GM20000 (cell line): ENCODE results near the gene PHLDB2.

Experiments used
- DNase-seq: peaks from one replicate; pipeline ENCODE4 v3.0.0; 2012; ENCODE audit warnings: low spot score
- TF ChIP-seq, protein P1 (sequence below): IDR thresholded peaks from 2 replicates; pipeline ENCODE4 v1.5.1; 2012; ENCODE audit warnings: mild to moderate bottlenecking, control low read depth; ENCODE audit errors: extremely low read depth, missing control alignments

PHLDB2 gene

DNA sequence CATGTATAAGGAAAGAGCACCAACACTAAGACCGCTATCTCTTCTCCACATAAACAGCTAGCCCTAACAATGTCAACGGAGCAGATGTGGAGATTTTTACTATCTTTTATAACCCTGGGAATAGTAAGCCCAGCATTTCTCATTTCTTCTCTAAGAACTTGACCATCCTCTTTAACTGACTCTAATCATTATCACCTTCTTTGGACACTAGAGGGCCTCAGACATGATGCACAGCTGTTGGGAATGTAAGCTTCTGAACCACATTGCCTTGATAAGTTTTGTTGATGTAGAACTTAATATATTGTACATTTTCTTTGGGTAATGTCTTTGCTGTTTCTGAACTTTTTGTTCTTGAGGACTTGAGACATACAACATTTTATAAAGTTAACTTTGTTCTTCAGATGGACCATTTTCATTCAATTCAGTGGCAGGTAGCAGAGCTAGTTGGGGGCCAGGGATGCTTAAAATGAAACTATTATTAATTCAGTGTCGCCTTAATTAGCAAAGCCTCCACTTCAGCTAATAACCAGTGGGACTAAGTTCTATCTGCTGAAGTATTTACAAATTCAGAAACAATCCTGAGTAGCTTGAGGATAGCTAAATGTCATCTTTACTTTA, 130.1 kb downstream of the PHLDB2 start:
- DNase-seq = peak; percentile 30
- TF ChIP-seq, protein P1, sequence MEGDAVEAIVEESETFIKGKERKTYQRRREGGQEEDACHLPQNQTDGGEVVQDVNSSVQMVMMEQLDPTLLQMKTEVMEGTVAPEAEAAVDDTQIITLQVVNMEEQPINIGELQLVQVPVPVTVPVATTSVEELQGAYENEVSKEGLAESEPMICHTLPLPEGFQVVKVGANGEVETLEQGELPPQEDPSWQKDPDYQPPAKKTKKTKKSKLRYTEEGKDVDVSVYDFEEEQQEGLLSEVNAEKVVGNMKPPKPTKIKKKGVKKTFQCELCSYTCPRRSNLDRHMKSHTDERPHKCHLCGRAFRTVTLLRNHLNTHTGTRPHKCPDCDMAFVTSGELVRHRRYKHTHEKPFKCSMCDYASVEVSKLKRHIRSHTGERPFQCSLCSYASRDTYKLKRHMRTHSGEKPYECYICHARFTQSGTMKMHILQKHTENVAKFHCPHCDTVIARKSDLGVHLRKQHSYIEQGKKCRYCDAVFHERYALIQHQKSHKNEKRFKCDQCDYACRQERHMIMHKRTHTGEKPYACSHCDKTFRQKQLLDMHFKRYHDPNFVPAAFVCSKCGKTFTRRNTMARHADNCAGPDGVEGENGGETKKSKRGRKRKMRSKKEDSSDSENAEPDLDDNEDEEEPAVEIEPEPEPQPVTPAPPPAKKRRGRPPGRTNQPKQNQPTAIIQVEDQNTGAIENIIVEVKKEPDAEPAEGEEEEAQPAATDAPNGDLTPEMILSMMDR = peak; percentile 53

DNA sequence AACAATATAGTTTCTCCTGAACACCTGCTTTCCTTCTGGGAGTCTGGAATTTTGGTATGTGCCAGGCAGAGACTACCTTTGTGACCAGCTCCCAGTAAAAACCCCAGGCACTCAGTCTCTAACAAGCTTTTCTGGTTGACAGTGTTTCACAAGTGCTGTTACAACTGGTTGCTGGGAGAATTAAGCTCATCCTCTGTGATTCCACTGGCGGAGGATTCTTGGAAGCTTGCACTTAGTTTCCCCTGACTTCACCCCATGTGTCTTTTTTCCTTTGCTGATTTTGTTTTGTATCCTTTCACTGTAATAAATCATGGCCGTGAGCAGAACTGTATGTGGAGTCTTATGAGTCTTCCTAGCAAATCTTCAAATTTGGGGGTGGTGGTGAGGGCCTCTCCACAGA, 134.0 kb downstream of the PHLDB2 start:
- DNase-seq = no peak
- TF ChIP-seq, protein P1 = no peak

DNA sequence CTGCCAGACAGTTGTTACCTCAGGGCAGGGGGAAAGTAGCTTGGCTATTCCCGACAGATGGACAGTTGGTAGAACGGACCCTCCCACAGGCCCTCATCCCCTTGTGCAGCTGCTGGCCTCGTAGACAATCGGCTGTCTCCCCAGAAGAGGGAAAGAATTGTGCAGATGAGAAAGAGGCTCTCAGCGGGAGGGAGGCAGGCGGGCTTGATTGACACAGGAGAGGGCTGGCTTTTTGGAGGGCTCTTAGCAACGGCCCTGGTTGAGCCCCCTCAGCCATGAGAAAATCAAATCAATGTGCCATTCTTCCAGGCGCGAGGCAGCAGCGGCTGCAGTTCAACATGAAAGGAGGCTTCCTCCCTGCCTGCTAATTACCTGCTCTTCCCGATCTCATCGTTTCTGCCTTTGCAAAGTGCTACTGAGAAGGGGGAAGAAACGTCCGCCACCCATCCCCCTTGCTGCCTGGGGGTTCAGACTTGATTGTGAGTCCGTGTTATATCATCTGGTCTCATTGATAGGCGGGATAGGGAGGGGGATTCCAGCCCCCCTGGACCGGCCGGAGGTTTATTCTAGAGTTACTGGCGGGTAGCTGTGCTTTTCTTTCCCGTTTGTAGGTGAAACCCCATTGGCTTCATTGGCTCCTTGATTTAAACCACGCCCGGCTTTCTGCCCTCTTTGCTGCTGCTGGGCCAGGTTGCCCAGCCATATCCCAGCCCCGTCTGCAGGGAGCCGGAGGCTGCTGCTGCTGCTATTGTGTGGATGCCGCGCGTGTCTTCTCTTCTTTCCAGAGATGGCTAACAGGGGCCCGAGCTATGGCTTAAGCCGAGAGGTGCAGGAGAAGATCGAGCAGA, 139.8 kb downstream of the PHLDB2 start, which contains the start of gene TAGLN3:
Gene TAGLN3 (plus strand): TSS at position 287 of the 848 bp plus-strand sequence. CDS start 501 bp downstream, at position 788.
- DNase-seq = peak; percentile 21
- TF ChIP-seq, protein P1 = no peak

DNA sequence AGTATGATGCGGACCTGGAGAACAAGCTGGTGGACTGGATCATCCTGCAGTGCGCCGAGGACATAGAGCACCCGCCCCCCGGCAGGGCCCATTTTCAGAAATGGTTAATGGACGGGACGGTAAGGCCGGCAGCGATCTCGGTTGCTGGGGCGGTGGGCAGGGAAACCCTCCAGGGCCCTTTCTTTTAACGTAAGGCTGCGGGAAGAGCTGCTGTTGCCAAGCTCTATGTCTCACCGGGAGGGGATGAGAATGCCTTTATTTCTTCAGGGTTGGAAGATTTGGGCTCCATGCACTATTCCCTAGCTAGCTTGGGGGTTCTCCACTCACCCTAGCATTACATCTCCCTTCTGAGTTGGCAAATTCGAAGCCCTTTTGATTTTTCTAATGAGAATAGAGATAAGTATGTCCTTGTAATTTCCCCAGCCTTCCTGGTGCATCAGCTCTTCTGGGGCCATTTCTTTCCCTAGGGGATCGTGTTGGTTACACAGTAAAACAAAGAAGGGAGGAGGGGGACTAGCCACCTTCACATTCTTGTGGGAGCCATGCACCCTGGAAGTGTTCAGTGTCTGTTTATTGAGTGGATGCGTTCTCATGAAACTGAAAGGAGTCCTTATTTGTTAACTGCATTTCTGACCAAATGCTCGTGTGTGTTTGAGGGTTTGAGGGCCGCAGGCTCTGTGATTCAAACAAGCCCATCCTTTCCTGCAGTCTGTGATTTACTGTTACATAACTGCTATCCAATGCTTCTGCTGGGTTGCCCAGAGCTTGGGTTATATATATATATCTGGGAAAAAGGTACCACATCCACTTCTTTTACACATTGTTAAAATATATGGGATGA, 140.6 kb downstream of the PHLDB2 start:
- DNase-seq = no peak

DNA sequence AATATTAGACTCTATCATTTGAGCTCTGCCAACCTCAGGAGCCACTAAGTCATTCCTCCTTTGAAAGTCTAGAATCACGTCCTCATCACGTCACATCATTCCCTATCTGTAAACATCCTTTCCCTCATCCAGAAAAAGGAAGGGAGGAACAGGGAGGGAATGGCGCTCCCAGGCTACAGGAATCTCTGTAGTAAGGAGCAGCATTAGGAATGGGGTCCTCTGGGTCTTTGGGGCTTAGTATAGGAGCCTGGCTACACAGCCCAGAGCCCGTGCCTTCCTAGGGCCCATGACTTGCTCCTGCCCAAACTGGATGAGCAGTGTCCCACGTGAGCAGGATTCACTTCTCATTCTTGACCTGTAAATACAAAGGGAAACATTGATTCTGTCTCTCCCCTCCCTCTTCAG, 141.3 kb downstream of the PHLDB2 start:
- DNase-seq = no peak
- TF ChIP-seq, protein P1 = no peak

More for the DNA sequence above, 140.6 kb downstream of the PHLDB2 start:
- TF ChIP-seq, protein P1 = no peak

DNA sequence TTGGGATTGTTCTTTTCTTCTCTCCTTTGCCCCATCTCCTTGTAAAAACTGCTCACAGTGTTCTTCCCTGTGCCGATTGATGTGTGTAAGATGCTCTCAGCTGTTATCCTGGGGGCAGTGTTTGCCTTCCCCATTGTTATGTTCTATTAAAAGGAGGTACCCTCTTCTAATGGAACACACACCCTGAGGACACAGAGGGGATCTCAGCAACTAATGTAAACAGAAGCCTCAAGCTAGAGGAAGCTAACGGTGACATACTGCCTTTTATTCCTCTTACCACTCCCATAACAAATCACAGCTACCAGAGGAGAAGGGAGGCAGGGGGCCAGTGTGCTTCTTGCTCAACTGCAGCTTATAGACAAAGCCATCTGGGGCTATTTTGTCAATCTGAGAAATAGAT, 141.9 kb downstream of the PHLDB2 start:
- TF ChIP-seq, protein P1 = no peak
- no peak for DNase-seq
